GM19239 (cell line): ENCODE measurements around the gene TMEM222.
A peak's percentile ranks its signal among the peaks of the same experiment; 100 is the strongest.

Source experiments
- DNase-seq: peaks from one replicate; pipeline ENCODE4 v3.0.0; 2011; ENCODE audit warnings: low spot score; ENCODE audit not compliant: insufficient read length
- FAIRE-seq: peaks from 2 replicates; lab custom pipeline; 2011; peaks lifted over from hg19 to GRCh38; lab: Jason Lieb, UNC

TMEM222 gene

DNA sequence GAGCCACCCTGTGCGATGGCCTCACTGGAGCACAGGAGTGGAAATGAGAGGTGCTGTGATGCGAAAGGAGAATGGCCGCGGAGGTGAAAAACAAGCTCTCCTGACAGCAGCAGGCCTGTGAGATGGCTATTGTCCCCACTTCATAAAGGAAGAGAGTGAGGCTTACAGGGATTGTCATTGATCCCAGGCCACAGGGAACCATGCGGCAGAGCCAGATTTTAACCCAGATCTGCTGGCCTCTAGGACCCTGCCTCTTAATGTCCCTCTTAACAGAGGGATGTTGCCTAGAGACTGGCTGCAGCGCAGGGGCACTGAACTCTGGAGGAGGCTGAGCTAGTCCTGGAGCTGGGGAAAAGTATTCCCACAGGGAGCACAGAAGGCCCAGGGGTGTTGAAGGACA is 16.8 kb downstream of the TMEM222 start:
- FAIRE-seq: no peak

DNA sequence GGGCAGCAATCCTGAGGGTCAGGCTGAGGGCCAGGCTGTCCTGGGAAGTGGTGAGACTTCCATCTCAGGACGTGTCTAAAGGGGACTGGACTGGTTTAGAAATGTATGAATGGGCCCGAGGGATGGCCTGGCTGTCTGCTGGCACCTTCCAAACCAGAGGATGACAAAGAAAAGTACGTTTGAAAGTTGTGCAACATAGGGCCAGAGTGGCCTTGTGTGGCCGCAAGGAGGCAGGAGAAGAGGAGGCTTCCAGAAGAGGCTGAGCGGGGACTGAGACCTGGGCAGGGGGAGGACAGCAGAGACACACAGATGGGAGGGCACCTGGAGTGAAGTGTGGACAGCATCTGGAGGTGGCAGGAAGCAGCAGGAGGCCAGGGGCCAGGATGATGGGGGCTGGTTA is 17.2 kb downstream of the TMEM222 start:
- FAIRE-seq (no peak), DNase-seq (no peak)

More for the DNA sequence above, 16.8 kb downstream of the TMEM222 start:
- DNase-seq: no peak

DNA sequence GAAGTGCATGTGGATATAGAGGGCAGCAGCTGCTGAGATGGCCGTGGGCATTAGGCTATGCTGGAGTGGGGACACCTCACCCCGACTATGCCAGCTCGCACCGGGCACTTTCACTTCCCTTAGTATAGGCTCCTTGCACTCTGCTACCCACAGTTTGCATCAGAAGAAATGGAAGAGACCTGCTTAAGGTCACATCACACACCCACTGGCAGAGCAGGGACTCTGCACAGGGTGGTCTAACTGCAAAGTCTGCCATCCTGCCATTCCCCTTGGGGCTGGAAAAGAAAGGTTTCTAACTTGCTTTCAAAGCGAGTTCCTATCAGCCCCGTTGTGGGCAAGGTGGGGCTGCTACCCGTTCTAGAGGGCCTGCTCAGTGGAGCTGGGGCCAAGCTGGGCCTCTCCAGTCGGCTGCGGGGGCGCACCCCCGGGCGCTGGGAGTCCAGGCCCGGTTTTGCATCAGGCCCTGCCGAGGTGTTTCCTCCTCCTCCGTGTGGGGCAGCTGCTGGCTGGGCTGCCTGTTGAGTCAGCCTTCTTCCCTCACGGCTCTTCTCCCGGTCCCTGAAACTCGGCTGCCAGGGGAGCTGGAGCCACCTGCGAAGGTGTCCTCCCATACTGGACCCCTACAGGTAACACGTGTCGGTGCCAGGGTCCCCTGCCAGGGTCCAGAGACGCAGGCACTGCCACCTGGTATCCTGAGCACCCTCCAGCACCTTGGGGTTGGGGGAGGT is 19.7 kb downstream of the TMEM222 start, which contains the start of gene SYTL1:
Gene SYTL1, plus strand, starts transcription at position 498 of the 728 bp plus-strand sequence. CDS start 3,313 bp downstream, outside the sequence.
- FAIRE-seq (no peak), DNase-seq (peak; percentile 78)

DNA sequence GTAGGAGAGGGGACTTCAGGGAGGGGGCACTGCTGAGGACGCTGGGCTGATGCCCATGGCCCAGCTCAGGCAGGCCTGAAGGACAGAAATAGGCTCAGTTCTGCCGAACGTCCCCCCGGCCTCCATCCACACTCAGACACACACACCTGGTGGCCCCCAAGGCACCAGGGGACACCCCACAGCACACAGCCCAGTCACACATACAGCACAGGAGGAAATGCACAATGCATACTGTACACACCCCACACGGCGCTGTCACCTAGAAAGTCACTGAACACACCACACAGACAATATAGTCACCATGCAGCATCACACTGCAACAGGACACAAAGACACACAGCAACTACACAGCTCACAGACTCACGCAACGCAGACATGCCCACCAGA is 20.4 kb downstream of the TMEM222 start:
- DNase-seq (no peak), FAIRE-seq (peak; percentile 44)

DNA sequence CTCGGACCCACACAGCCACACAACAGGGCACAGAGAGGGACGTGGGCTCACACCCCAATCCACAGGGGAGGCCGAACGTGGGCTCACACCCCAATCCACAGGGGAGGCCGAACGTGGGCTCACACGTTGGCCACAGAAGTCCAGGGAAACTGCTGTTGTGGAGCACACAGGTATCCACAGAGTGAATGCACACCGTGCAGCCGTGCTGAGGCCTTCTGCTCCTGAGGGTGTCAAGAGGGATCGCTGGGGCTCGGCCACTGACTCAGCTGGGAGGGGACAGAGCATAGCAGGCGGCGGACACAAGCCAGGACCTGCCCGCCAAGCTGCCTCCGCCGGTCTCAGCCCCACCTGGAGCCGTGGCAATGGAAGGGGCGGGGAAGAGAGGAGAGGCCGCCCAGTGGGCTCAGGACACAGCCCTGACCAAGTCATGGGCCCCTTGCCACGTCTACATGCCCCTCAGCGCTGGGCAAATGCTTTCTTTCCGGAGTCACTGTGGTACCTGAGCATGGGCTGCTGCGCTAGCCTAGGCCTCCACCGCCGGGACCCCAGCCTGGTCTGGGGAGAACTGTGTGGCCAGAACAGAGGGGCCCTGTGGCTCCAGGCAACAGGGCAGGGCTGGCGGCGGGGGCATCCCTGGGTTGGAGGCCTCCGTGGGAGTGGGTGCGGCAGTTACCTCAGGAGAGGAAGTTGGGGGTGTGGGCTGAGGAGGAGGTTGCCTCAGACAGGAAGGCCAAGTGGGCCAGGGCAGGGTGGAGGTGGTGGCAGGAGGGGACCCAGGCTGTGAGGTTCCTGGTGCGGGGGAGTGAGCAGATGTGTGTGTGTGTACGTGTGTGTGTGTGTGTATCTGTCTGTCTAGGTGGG is 21.0 kb downstream of the TMEM222 start:
- FAIRE-seq: peak; percentile 37
- no peak for DNase-seq

DNA sequence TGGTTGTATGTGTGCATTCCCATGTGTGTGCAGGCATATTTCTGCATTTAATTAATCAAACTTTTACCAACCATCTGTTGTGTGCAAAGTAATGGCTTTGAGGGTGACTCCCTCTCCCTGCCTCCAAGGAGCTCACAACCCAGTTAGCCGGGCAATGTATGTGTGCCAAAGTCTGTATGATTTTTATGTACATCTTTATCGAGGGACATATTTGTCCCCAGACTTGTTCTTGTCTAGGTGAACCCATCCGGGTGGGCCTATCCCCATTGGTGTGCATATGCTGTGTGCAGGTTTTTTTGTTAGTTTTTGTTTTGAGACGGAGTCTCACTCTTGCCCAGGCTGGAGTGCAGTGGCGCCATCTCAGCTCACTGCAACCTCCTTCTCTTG is 21.7 kb downstream of the TMEM222 start:
- DNase-seq (no peak), FAIRE-seq (no peak)

DNA sequence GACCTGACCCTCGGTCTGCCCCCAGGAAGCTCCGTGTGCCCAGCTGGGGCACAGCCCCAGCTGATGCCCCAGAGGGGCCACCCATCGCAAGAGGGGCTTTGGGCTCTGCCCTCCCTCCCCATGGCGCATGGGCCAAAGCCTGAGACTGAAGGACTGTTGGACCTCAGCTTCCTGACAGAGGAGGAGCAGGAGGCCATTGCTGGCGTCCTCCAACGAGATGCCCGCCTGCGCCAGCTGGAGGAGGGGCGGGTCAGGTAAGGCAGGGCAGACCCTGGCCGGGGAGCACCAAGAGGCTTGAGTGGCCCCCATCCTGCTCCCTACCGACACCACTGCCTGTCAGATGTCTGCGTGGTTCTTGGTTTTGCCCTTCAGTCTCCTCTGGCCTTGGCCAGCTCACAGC is 23.3 kb downstream of the TMEM222 start:
- FAIRE-seq (no peak), DNase-seq (no peak)

DNA sequence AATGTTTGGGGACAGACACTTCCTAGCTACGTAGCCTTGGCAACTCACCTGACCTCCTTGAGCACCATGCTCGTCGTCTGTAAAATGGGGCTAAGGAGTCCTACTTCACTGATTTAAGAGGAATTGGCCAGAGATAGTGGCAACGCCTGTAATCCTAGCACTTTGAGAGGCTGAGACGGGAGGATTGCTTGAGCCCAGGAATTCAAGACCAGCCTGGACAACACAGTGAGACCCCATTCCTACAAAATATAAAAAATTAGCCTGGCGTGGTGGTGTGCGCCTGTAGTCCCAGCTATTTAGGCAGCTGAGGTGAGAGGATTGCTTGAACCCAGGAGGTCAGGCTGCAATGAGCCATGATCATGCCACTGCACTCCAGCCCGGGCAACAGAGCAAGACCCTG is 24.4 kb downstream of the TMEM222 start:
- no peak for DNase-seq
- no peak for FAIRE-seq

DNA sequence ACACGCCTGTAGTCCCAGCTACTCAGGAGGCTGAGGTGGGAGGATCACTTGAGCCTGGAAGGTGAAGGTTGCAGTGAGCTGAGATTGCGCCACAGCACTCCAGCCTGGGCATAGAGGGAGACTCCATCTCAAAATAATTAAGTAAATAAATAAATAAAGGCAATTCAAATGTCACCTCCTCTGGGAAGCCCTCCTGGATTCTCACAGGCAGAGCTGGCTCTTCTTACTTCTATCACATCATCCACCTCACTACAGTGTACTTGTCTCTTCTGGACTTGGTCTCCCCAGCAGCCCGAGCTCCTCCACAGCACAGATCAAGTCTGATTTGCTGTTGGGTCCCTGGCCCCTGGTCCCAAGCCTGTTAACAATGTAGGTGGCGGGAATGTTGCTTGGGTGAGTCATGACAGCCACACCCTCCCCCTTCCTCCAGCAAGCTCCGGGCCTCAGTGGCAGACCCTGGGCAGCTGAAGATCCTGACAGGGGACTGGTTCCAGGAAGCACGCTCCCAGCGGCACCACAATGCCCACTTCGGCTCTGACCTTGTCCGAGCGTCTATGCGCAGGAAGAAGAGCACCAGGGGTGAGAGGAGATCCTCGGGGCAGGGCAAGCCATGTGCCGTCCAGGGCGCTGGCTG is 25.1 kb downstream of the TMEM222 start:
- FAIRE-seq: no peak
- no peak for DNase-seq

DNA sequence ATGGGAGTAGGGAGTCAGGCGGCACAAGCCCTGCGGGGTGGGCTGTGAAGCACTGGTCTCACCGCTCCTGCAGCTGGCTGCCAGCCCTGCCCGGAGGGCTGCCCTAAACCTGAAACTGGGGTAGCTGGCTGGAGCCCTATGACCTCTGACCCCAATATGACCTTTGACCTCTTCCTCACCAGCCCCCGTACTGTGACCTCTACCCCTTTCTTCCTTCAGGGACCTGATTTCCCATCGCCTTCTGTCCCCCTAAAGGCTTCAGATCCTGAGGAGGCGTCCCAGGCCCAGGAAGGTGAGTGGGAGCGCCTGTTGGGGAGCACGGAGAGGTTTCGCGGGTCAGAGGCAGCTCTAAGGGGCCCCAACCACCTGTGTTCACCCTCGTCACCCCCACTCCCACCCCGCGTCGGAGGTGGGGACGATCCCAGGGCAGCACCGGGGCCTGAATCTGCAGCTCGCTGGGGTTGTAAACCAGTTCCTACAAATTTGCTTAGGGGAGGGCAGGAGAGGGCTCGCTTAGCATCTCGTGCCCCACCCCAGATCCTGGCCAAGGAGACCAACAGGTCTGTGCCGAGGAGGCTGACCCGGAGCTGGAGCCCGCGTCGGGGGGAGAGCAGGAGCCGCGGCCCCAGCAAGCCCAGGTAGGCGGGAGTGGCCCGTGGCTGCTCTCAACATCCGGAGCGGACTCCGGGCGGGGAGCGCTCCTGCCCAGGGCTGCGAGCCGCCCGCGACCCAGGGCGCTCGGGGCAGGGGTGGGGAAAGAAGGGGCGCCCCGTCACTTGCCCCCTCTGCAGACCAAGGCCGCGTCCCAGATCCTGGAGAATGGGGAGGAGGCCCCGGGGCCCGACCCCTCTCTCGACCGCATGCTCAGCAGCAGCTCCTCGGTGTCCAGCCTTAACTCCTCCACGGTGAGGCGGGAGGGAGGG is 27.2 kb downstream of the TMEM222 start:
- FAIRE-seq: no peak
- no peak for DNase-seq

DNA sequence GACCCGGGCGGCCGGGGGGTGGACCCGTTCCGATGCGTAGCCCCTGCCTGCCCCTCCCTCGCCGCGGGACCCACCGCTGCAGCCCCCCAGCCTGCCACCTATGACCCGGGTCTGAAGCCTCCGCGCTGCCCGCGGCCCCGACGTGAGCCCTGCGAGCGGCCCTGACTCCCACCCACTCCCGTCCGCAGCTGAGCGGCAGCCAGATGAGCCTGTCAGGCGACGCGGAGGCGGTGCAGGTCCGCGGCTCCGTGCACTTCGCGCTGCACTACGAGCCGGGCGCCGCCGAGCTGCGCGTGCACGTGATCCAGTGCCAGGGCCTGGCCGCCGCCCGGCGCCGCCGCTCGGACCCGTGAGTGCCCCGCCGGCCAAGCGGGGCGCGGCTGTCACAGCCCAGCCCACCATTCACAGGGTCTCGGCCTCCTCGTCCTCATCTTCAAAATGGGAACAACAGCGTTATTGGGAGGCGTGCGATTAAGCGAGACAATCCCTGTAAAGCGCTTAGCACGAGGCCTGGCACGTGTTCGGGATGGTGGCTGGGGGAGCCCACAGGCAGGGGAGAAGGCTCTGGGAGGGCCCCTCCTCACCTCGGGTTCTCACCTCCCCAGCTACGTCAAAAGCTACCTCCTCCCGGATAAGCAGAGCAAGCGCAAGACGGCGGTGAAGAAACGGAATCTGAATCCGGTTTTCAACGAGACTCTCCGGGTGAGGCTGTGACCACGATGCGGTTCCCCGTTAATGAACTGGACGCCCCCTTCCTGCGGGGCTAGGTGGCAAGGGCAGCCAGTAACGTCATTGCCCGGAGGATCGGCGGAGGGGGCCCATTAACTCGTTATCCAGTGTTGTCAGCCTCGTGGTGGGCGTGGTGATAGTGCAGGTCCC is 28.1 kb downstream of the TMEM222 start:
- FAIRE-seq (no peak), DNase-seq (no peak)

DNA sequence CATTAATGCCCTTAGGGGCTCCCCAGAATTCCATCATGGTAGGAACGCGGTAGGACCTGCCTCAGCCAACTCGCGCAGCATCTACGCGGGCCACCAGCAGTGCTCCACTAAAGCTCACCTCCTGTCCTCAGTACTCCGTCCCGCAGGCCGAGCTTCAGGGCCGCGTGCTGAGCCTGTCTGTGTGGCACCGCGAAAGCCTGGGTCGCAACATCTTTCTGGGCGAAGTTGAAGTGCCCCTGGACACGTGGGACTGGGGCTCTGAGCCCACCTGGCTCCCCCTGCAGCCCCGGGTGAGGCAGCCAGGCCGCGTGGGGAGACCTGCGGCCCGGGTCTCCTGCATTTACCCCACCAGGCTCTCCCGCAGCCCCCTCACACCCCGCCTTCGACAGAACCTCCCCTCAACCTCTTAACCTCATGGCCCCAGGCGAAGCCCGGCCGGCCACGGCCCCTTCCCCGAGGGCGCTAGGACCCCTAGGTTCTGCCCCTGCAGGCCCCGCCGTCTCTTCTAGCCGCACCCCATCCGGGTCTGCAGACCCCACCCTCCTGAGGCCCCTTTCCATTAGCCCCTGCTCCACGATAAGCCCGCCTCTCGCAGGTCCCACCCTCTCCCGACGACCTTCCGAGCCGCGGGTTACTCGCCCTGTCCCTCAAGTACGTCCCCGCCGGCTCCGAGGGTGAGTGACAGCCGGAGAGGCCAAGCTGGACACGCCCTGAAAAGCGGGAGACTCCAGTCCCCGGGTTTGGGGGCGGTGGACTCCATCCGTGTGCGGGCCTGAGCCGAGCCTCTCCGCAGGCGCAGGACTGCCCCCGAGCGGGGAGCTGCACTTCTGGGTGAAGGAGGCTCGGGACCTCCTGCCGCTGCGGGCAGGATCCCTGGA is 28.9 kb downstream of the TMEM222 start:
- DNase-seq: no peak

DNA sequence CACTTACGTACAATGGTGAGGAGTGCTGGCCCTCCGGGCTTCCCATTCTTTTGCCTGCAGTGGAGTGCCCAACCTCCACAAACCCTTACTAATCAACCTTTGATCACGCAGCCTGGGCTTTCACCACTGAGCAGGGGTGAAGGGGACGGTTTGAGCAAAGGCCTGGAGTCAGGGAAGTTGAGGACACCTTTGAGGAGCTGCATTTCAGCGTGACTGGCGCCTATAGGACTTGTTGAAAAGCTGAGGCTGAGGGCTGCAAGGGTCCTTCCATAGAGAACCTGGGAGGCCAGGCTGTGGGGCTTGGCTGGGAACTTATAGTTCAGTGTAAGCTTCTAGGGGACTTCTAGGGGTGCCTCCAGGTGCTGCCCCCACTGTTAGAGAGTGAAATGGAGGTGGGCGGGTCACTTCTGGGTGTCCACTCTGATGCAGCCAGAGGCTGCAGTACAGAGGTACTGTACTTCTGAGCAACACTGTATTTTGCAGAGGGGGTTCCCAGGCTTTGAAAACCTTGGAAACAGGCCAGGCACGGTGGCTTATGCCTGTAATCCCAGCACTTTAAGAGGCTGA is 29.7 kb downstream of the TMEM222 start:
- no peak for FAIRE-seq
- no peak for DNase-seq

More for the DNA sequence above, 28.9 kb downstream of the TMEM222 start:
- no peak for FAIRE-seq

DNA sequence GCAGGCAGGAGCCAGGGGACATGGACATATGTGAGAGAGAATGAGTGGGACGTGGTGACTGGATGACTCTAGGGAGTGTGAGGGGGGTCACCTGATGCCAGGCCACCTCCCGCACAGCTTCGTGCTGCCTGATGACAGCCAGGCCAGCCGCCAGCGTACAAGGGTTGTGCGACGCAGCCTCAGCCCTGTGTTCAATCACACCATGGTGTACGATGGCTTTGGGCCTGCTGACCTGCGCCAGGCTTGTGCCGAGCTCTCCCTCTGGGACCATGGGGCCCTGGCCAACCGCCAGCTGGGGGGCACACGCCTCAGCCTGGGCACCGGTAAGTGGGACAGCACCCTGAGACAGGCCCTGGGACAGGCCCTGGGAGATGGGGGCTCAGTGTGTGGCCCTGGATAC is 31.2 kb downstream of the TMEM222 start:
- FAIRE-seq (no peak), DNase-seq (no peak)

DNA sequence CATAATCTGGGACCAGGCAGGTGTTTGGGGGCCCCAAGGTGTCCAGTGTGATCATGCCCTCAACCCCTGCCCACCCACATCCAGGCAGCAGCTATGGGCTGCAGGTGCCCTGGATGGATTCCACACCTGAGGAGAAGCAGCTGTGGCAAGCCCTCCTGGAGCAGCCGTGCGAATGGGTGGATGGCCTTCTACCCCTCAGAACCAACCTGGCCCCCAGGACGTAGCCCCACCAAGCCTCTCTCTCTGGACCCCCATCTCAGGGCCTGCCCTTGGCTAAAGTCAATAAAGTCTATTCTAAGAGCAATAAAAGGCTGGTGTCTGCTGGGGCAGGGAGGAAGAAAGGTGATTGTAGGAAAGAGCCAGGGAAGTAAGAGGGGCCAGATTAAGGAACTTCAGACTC is 31.7 kb downstream of the TMEM222 start:
- no peak for DNase-seq
- no peak for FAIRE-seq

DNA sequence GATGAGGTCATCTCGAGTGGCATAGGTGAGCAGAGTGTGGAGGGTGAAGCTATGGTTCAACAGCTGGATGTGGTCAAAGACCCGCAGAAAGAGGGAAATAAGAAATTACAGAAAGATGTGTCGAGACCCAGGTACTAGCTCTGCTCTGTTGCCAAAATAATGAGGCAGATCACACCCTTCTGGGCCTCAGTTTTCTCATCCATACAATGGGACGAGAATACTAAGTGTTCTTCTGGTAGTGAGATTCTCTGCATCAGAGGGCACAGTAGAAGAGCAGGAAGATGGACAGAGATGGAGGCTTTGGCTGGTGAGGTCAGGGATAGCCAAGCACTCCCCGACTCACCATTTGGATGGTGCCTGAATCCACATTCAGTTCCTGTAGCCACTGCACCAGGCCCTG is 33.7 kb downstream of the TMEM222 start:
- FAIRE-seq (no peak), DNase-seq (no peak)

DNA sequence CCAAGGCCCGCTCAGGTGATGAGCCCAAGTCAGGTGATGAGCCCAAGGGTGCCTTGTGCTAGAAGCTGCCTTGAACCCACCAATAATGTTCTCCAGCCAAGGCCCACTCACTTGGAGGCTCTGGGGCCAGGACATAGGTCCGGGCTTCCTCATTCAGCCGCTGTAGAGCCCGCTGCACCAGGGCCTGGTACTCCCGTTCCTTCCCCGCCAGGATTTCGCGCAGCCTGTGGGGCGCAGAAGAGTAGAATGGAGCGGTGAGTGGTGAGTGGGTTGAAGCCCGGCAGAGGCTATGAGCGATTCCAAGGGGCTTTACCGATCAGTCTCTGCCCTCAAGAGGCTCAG is 34.3 kb downstream of the TMEM222 start:
- FAIRE-seq: no peak
- DNase-seq: no peak
